Thymus (tissue), 11 donors: ENCODE measurements around the gene CXCL10. TPM values are rescaled to one million over a fixed set of nuclear protein-coding genes. Genes with fewer than 3 reads are reported as not detected.

Experiments used
- DNase-seq, 9 donors: peaks; one replicate each; pipeline ENCODE4 v3.0.0-alpha.2; 2013; ENCODE audit warnings: low spot score in 9 of 9, low read depth in 6 of 9, missing footprints in 1 of 9
- H3K27ac ChIP-seq, 2 donors: one replicate each; pipeline ENCODE4 v1.5.1; 2013; ENCODE audit warnings: control low read depth in 1 of 2, low read depth in 1 of 2, low read length in 1 of 2, mild to moderate bottlenecking in 1 of 2, moderate library complexity in 1 of 2
- H3K27me3 ChIP-seq, 2 donors: one replicate each; pipeline ENCODE4 v1.5.1; 2013; ENCODE audit warnings: low read length in 1 of 2; ENCODE audit not compliant: control insufficient read depth in 2 of 2, insufficient read depth in 1 of 2
- H3K36me3 ChIP-seq, 2 donors: one replicate each; pipeline ENCODE4 v1.5.1; 2013; ENCODE audit warnings: low read length in 1 of 2, mild to moderate bottlenecking in 1 of 2, moderate library complexity in 1 of 2; ENCODE audit not compliant: control insufficient read depth in 2 of 2, insufficient read depth in 2 of 2
- H3K4me1 ChIP-seq, 2 donors: one replicate each; pipeline ENCODE4 v1.5.1; 2013; ENCODE audit warnings: low read length in 2 of 2; ENCODE audit not compliant: control insufficient read depth in 2 of 2, insufficient read depth in 2 of 2
- H3K4me3 ChIP-seq, 2 donors: one replicate each; pipeline ENCODE4 v1.5.1; 2013; ENCODE audit warnings: low read length in 2 of 2, control low read depth in 1 of 2, mild to moderate bottlenecking in 1 of 2
- H3K9me3 ChIP-seq, 2 donors: one replicate each; pipeline ENCODE4 v1.5.1; 2013; ENCODE audit warnings: low read length in 1 of 2, mild to moderate bottlenecking in 1 of 2; ENCODE audit not compliant: control insufficient read depth in 2 of 2, insufficient read depth in 1 of 2
- WGBS: extraction: QIAGEN DNeasy Blood & Tissue Kit; methylation state at CpG from one replicate; pipeline ENCODE4 v1.1.7; 2013; 5-methylcytosine and 5-hydroxymethylcytosine counted together
- polyA plus RNA-seq: library from polyadenylated mRNA; stranded (reverse); fragments of 200-250 nt; gene quantifications from one replicate; pipeline ENCODE4 v1.2.3, GENCODE V29; 2013
- total RNA-seq: library from RNA; stranded (reverse); fragments of 120-200 nt; gene quantifications from one replicate; pipeline ENCODE4 v1.2.4, GENCODE V29; 2013
- donor health status: healthy.

The CXCL10 gene
- total and polyA plus RNA-seq, 2 donors: 50.4 to 65.6 TPM

GRCh38 chr4:76017056-76017686 lies 6.1 kb downstream of the CXCL10 start:
- 95% methylated on average over 3 of the region's 3 CpGs for WGBS
- Histone ChIP-seq H3K27me3 (no peaks in the 10 kb centered on the region), H3K4me1 (peaks cover 3 to 6% of the 10 kb centered on the region in 2 donors), H3K4me3 (no peak overlapping the region), H3K9me3 (no peaks in the 10 kb centered on the region), H3K36me3 (no peaks in the 10 kb centered on the region), H3K27ac (no peak overlapping the region)
- no peak for DNase-seq

- WGBS: 53% methylated on average over 2 of the region's 2 CpGs
- H3K36me3 ChIP-seq: no peaks in the 10 kb centered on the region
- peak in 2 of 9 donors; percentile 11 to 27 for DNase-seq
- no peak overlapping the region for H3K4me3 ChIP-seq
- H3K27ac ChIP-seq: no peak overlapping the region
- H3K4me1 ChIP-seq: peaks cover 3 to 10% of the 10 kb centered on the region in 2 donors
- no peaks in the 10 kb centered on the region for H3K9me3 ChIP-seq
- no peaks in the 10 kb centered on the region for H3K27me3 ChIP-seq
Observed at GRCh38 chr4:76016393-76016792, 6.9 kb downstream of the CXCL10 start.

- 72% methylated on average over 1 of the region's 1 CpG for WGBS
- Histone ChIP-seq H3K36me3 (no peaks in the 10 kb centered on the region), H3K4me3 (no peak overlapping the region), H3K27ac (no peak overlapping the region), H3K4me1 (peaks cover 3 to 13% of the 10 kb centered on the region in 2 donors), H3K27me3 (no peaks in the 10 kb centered on the region), H3K9me3 (no peaks in the 10 kb centered on the region)
- no peak for DNase-seq
Observed at GRCh38 chr4:76013540-76013939, 9.8 kb downstream of the CXCL10 start.

- Histone ChIP-seq H3K4me3 (no peak overlapping the region), H3K27me3 (no peaks in the 10 kb centered on the region), H3K27ac (peak overlapping the region; percentile 49 to 82), H3K36me3 (no peaks in the 10 kb centered on the region), H3K9me3 (no peaks in the 10 kb centered on the region), H3K4me1 (peaks cover 3 to 13% of the 10 kb centered on the region in 2 donors)
- DNase-seq: no peak
- 59% methylated on average over 1 of the region's 1 CpG for WGBS
Observed at GRCh38 chr4:76012388-76012801, 10.9 kb downstream of the CXCL10 start.

- Histone ChIP-seq H3K4me3 (no peak overlapping the region), H3K27ac (peak overlapping the region; percentile 49 to 82), H3K36me3 (no peaks in the 10 kb centered on the region), H3K4me1 (peaks cover 3 to 13% of the 10 kb centered on the region in 2 donors), H3K27me3 (no peaks in the 10 kb centered on the region), H3K9me3 (no peaks in the 10 kb centered on the region)
- peak in 1 of 9 donors; percentile 21 for DNase-seq
- 77% methylated on average over 13 of the region's 13 CpGs for WGBS
Observed at GRCh38 chr4:76011700-76012387, 11.5 kb downstream of the CXCL10 start.

- H3K9me3 ChIP-seq: no peaks in the 10 kb centered on the region
- H3K27ac ChIP-seq: peak overlapping the region in 1 of 2 donors; percentile 82
- 97% methylated on average over 31 of the region's 31 CpGs for WGBS
- peaks cover 0 to 8% of the 10 kb centered on the region in 2 donors for H3K4me1 ChIP-seq
- H3K36me3 ChIP-seq: no peaks in the 10 kb centered on the region
- no peak for DNase-seq
- H3K27me3 ChIP-seq: no peaks in the 10 kb centered on the region
- H3K4me3 ChIP-seq: no peak overlapping the region
Observed at GRCh38 chr4:76011018-76011670, 12.2 kb downstream of the CXCL10 start.

GRCh38 chr4:76010576-76010975 lies 12.7 kb downstream of the CXCL10 start:
- H3K4me3 ChIP-seq: no peak overlapping the region
- 98% methylated on average over 13 of the region's 13 CpGs for WGBS
- H3K27me3 ChIP-seq: no peaks in the 10 kb centered on the region
- H3K27ac ChIP-seq: no peak overlapping the region
- DNase-seq: no peak
- no peaks in the 10 kb centered on the region for H3K9me3 ChIP-seq
- peaks cover 0 to 8% of the 10 kb centered on the region in 2 donors for H3K4me1 ChIP-seq
- no peaks in the 10 kb centered on the region for H3K36me3 ChIP-seq

- H3K36me3 ChIP-seq: no peaks in the 10 kb centered on the region
- H3K27ac ChIP-seq: no peak overlapping the region
- no peak for DNase-seq
- no peaks in the 10 kb centered on the region for H3K27me3 ChIP-seq
- no peak overlapping the region for H3K4me3 ChIP-seq
- 82% methylated on average over 5 of the region's 5 CpGs for WGBS
- H3K9me3 ChIP-seq: no peaks in the 10 kb centered on the region
- peaks cover 0 to 8% of the 10 kb centered on the region in 2 donors for H3K4me1 ChIP-seq
Observed at GRCh38 chr4:76009311-76009710, 14.0 kb downstream of the CXCL10 start.
